DOHH2 (cell line): ENCODE measurements around the gene TEX9.

Experiments used
- CTCF ChIP-seq: fragments of 200-600 bp; sonication (generic); IDR thresholded peaks from one replicate; pipeline ENCODE4 v1.5.1; 2014; ENCODE audit warnings: antibody characterized with exemption, mild to moderate bottlenecking, low read depth, low read length; ENCODE audit not compliant: poor library complexity, severe bottlenecking
- EZH2phosphoT487 ChIP-seq: fragments of 200-600 bp; sonication (generic); IDR thresholded peaks from 2 replicates; pipeline ENCODE4 v1.6.1; 2017; ENCODE audit warnings: borderline replicate concordance, mild to moderate bottlenecking, antibody characterized with exemption, low read length, moderate library complexity, mixed read lengths

DNA sequence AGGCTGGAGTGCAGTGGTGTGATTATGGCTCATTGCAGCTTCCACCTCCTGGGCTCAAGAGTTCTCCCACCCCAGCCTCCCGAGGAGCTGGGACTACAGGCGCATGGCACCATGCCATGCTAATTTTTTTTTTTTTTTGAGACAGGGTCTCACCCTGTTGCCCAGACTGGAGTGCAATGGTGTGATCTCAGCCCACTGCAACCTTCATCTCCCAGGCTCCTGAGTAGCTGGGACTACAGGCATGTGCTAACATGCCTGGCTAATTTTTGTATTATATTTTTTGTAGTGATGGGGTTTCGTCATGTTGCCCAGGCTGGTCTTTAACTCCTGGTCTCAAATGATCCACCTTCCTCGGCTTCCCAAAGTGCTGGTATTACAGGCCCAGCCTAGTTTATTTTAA is 4.0 kb downstream of the TEX9 start:
- TF ChIP-seq CTCF: no peak
- no peak for TF ChIP-seq EZH2phosphoT487
